ENCODE data around the gene NIPBL. TPM values are rescaled to one million over a fixed set of nuclear protein-coding genes. Genes with fewer than 3 reads are reported as not detected.

NIPBL gene
- total and polyA plus RNA-seq, 2 of the 8 experiments (the other 6 are each of a cell fraction or from before 2014, with no cell fraction given): 21.1 to 53.5 TPM

GRCh38 chr5:37005252-37005651 is 128.7 kb downstream of the NIPBL start (continued):
- TF ChIP-seq ZNF274 (IDR thresholded peaks at IDR 0.05; ENCODE audit: borderline replicate concordance, extremely low read depth, low read length): no peak
- TF ChIP-seq YY1 (IDR thresholded peaks at IDR 0.05; ENCODE audit: low read depth, low read length): no peak
- TF ChIP-seq CHD1 (IDR thresholded peaks at IDR 0.05; ENCODE audit: low read depth, low read length): no peak
- no peak for TF ChIP-seq SRF (IDR thresholded peaks at IDR 0.05; ENCODE audit: low read depth, low read length)
- TF ChIP-seq CBX8 (IDR thresholded peaks at IDR 0.05; ENCODE audit: borderline replicate concordance, low read depth, low read length): no peak

Measured in H1 (cell line).